Glutamatergic neuron (in vitro differentiated cells): ENCODE results near the gene AGBL4. TPM values are rescaled to one million over a fixed set of nuclear protein-coding genes. Genes with fewer than 3 reads are reported as not detected.

ENCODE experiments used
- DNase-seq: peaks from one replicate; pipeline ENCODE4 v3.0.0; 2022
- H3K27ac Mint-ChIP-seq: one replicate; pipeline ENCODE4 v1.8.0; 2020; ENCODE audit warnings: mild to moderate bottlenecking, mixed read lengths, inconsistent platforms; ENCODE audit not compliant: unreplicated experiment
- H3K27me3 Mint-ChIP-seq: one replicate; pipeline ENCODE4 v1.8.0; 2020; ENCODE audit warnings: mild to moderate bottlenecking, moderate library complexity, mixed read lengths, inconsistent platforms; ENCODE audit not compliant: unreplicated experiment
- H3K36me3 Mint-ChIP-seq: one replicate; pipeline ENCODE4 v1.8.0; 2020; ENCODE audit warnings: mild to moderate bottlenecking, mixed read lengths, inconsistent platforms; ENCODE audit not compliant: unreplicated experiment
- H3K4me1 Mint-ChIP-seq: one replicate; pipeline ENCODE4 v1.8.0; 2020; ENCODE audit warnings: mild to moderate bottlenecking, low read depth, mixed read lengths, inconsistent platforms; ENCODE audit not compliant: unreplicated experiment
- H3K4me3 Mint-ChIP-seq: one replicate; pipeline ENCODE4 v1.8.0; 2020; ENCODE audit warnings: mild to moderate bottlenecking, mixed read lengths, inconsistent platforms; ENCODE audit not compliant: unreplicated experiment
- H3K9me3 Mint-ChIP-seq: one replicate; pipeline ENCODE4 v1.8.0; 2020; ENCODE audit warnings: mild to moderate bottlenecking, moderate library complexity, mixed read lengths, inconsistent platforms; ENCODE audit not compliant: unreplicated experiment
- CTCF ChIP-seq: fragments of 200-600 bp; sonication (generic); IDR thresholded peaks from one replicate; pipeline ENCODE4 v1.5.0; 2021; ENCODE audit not compliant: partially characterized antibody, unreplicated experiment
- total RNA-seq: library from RNA; stranded (reverse); fragmentation: NEBNext Ultra II Directional; extraction: Animal tissue kit (Norgen Biotek cat#: 25700); gene quantifications from one replicate; pipeline ENCODE4 v1.2.1, GENCODE V29; 2021; ENCODE audit not compliant: unreplicated experiment

Gene AGBL4
- total RNA-seq, 1 donor from 2014 or later = 3.5 TPM

- Mint-ChIP-seq H3K27me3 (no peaks in the 10 kb centered on the region), H3K36me3 (no peaks in the 10 kb centered on the region), H3K4me1 (no peaks in the 10 kb centered on the region), H3K4me3 (no peak overlapping the region), H3K27ac (no peak overlapping the region), H3K9me3 (no peaks in the 10 kb centered on the region)
- no peak for TF ChIP-seq CTCF
- no peak for DNase-seq
These were observed 599.0 kb downstream of the AGBL4 start for GRCh38 chr1:49424782-49425181.

GRCh38 chr1:49416758-49417157 is 607.0 kb downstream of the AGBL4 start:
- Mint-ChIP-seq H3K4me1 (no peaks in the 10 kb centered on the region), H3K27ac (no peak overlapping the region), H3K36me3 (no peaks in the 10 kb centered on the region), H3K27me3 (no peaks in the 10 kb centered on the region), H3K4me3 (no peak overlapping the region), H3K9me3 (peaks cover 2% of the 10 kb centered on the region)
- TF ChIP-seq CTCF = no peak
- no peak for DNase-seq

GRCh38 chr1:49408346-49408745 is 615.4 kb downstream of the AGBL4 start:
- Mint-ChIP-seq H3K4me1 (no peaks in the 10 kb centered on the region), H3K9me3 (no peaks in the 10 kb centered on the region), H3K27me3 (no peaks in the 10 kb centered on the region), H3K4me3 (no peak overlapping the region), H3K36me3 (no peaks in the 10 kb centered on the region), H3K27ac (no peak overlapping the region)
- DNase-seq = no peak
- TF ChIP-seq CTCF = no peak

GRCh38 chr1:49397086-49397485 is 626.7 kb downstream of the AGBL4 start:
- Mint-ChIP-seq H3K9me3 (no peaks in the 10 kb centered on the region), H3K27me3 (no peaks in the 10 kb centered on the region), H3K27ac (no peak overlapping the region), H3K4me1 (no peaks in the 10 kb centered on the region), H3K36me3 (no peaks in the 10 kb centered on the region), H3K4me3 (no peak overlapping the region)
- no peak for DNase-seq
- TF ChIP-seq CTCF = no peak

- DNase-seq = no peak
- Mint-ChIP-seq H3K4me1 (no peaks in the 10 kb centered on the region), H3K27ac (no peak overlapping the region), H3K4me3 (no peak overlapping the region), H3K27me3 (no peaks in the 10 kb centered on the region), H3K36me3 (no peaks in the 10 kb centered on the region), H3K9me3 (no peaks in the 10 kb centered on the region)
- TF ChIP-seq CTCF = no peak
These were observed 629.6 kb downstream of the AGBL4 start for GRCh38 chr1:49394200-49394599.
